GM21619 (cell line): ENCODE measurements around the gene TMEM123.

Experiments
- ATAC-seq: cut with Tn5 transposase; IDR thresholded peaks from one replicate; pipeline ENCODE4 v1.9.1; 2021; ENCODE audit not compliant: unreplicated experiment

Gene TMEM123

DNA sequence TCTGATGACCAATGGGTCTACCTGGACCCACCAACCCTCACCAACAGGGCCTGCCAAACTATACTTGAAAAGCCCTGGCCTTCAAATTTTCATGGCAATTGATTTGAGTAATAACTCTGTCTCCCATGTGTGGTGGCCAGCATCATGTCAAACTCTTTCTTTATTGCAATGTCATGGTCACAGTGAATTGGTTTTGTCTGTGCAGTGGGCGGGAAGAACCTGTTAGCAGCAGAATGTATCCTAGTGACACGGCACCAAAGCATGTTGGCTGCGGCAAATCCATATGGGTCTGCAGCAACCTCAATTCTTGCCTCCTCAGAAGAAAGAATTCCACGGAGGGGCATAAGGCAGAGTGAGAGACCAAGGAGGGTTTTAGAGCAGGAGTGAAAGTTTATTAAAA, 19.6 kb upstream of the TMEM123 start:
- ATAC-seq, result no peak

- ATAC-seq, result no peak
These were observed 18.9 kb upstream of the TMEM123 start for GRCh38 chr11:102471474-102471873.

DNA sequence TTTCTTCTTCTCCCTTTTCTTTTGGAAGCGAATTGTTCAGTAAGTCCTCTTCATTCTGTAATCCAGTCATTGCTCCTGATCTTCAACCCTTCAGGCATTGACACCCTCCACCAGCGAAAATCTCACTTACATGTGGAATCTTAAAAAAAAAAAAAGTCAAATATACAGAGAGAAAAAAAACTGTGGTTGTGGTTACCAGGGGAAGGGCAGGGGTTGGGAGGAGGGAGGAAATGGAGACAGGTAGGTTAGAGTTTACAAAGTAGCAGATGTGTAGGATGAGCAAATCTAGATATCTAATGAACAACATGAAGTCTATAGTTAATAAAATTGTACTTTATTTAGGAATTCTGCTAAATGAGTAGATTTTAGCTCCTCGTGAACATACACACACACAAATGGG, 17.7 kb upstream of the TMEM123 start:
- ATAC-seq, result no peak

DNA sequence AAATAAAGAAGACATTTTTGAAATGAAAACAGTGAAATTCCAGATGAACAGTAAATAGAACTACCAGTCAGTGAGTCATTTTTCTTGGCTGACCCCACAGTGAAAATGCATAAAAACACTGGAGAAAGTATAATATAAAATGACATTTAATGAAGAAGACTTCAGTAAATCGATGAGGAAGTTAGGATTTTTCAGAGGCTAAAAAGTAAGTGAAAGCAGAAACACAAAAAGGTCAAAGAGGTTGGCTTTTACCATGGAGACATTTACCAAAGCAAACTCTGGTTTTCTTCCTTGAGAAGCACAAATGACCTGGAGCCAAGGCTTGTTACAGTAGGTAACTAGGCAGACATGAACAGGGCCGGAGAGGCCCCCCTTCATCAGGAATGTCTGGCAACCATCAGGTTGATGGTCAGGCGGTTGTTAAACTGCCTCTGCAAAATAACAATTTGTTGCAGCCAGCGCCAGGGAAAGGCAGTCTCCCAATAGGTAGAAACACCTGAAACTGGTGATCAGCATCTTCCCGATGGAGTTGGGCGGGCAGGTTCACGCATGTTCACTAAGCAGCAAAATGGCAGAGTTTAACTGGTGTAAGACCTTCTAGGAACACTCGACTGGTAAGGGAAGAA, 16.7 kb upstream of the TMEM123 start:
- no peak for ATAC-seq

- no peak for ATAC-seq
These were observed 16.1 kb upstream of the TMEM123 start for GRCh38 chr11:102468616-102469195.

- no peak for ATAC-seq
These were observed 15.5 kb upstream of the TMEM123 start for GRCh38 chr11:102467853-102468580.

GRCh38 chr11:102467080-102467708, 14.6 kb upstream of the TMEM123 start:
- no peak for ATAC-seq

- no peak for ATAC-seq
These were observed 13.1 kb upstream of the TMEM123 start for GRCh38 chr11:102465696-102466095.

- ATAC-seq, result peak; percentile 74
These were observed 12.4 kb upstream of the TMEM123 start for GRCh38 chr11:102464859-102465500.

DNA sequence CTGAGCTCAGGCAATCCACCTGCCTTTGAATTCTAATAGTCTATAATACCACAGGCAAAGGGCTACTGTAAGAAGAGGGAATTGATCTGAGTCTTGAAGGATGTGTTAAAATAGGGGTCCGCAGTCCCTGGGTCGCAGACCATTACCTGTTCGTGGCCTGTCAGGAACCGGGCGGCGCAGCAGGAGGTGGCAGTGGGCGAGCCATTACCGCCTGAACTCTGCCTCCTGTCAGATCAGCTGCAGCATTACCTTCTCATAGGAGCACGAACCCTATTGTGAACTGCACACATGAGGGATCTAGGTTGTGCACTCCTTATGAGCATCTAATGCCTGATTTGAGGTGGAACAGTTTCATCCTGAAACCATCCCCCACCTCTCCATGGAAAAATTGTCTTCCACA, 11.5 kb upstream of the TMEM123 start:
- no peak for ATAC-seq

GRCh38 chr11:102462610-102463009, 10.0 kb upstream of the TMEM123 start:
- no peak for ATAC-seq

DNA sequence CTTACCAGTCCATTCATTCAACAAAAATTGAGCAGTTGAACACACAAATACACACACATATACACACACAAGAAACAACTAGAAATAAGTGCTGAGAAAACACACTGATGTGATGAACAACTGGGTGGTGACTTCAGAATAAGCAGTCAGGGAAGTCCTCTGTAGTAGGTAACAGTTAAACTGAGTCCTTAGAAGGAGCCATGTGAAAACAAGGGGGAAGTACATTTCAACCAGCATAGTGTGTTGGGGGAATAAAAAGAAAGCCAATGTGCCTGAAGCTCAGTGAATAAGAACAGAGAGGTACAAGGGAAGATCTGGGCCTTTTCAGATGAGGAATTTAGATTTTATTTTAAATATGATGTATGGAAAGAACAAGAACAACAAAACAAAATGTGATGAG, 6.8 kb upstream of the TMEM123 start:
- no peak for ATAC-seq

GRCh38 chr11:102458548-102458947, 6.0 kb upstream of the TMEM123 start:
- no peak for ATAC-seq

GRCh38 chr11:102457865-102458264, 5.3 kb upstream of the TMEM123 start:
- ATAC-seq, result no peak

DNA sequence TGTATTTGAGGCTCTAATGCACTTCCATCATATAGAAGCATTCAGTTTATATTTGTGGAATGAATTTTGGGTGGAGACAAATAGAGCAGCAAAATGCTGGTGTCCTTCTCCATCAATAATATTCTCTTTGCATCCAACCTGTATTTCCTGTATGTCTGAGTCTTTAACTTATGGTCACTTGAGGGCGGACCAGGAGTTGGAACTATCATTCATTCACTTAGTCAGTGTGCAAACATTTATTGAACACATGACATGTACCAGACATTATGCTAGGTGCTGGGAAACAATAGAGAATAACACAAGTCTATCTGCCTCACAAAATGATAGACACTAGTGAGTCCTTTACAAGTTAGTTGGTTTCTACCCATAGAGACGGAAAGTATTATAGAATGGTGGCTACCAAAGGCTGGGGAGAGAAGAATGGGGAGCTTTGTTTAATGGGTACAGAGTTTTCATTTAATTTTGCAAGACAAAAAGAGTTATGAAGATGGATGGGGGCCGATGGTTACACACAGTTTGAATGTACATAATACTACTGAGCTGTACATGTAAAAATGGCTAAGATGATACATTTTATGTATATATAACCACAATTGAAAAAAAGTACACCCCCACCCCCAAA, 4.6 kb upstream of the TMEM123 start:
- no peak for ATAC-seq

DNA sequence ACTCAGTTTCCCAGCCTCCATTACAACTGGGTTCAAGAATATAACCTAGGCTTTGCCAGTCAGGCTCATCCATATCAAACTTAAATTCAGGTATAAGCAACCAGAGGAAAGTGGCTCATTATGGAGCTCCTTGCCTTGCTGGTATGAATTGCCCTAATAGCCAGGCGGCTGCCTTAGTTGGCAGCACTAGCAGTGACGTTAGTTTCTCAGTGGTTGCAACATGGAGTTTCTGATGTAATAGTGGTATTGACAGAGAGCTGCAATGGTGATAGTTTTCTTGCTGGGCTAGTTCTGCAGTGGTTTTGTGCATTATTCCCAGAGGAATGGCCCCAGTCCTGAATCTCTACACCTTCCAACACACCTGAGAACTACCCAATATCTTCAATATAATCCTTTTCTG, 3.8 kb upstream of the TMEM123 start:
- no peak for ATAC-seq

GRCh38 chr11:102453921-102454320, 1.4 kb upstream of the TMEM123 start:
- no peak for ATAC-seq

- ATAC-seq, result no peak
These were observed 734 bp upstream of the TMEM123 start for GRCh38 chr11:102453302-102453695.

GRCh38 chr11:102451681-102452460, 694 bp downstream of the TMEM123 start:
- ATAC-seq, result peak; percentile 58

GRCh38 chr11:102451041-102451680, 1.4 kb downstream of the TMEM123 start:
- ATAC-seq, result no peak
